ENCODE data around the gene ARHGEF19. TPM values are rescaled to one million over a fixed set of nuclear protein-coding genes. Genes with fewer than 3 reads are reported as not detected.

Gene ARHGEF19
- total and polyA plus RNA-seq, 2 of the 13 experiments (the other 11 are each of a cell fraction or from before 2014, with no cell fraction given): 1.7 to 1.8 TPM

DNA sequence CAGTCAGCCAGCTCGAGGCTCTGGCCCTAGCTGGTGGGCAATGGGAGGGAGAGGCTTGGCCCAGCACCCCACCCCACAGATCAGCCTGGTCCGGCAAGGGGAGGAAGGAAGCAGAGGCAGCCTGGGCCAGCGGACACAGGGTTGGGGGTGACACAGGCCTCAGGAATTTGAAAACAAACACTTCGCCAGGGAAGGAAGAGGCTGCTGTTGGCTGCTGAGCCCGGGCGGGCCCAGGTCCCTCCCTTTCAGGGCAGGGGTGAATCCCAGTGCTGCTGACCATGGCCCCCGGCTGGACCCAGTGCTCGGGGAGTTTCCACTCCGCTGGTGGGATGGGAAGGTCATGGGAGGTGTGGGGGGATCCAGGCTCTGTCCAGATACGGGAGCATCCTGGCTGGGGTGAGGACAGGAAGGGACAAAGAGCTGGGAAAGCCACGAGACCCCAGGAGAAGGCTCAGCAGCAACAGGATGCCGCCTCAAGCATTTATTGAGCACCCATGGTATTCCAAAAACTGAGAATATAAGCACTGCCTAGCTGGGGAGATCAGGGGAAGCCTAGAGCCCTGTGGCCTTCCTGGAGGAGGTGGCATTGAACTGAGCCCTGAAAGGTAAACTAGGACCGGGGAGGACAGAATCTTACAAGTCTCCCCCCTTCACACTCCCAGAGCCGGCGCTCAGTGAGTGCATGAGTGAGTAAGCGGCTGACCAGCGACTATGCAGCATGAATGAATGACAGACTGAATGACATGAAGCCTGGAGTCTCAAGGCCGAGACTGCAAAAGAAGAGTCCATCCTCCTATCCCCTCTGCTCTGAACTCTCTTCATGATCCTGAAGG is 30.3 kb downstream of the ARHGEF19 start (continued):
- TF ChIP-seq ZIK1 (CRISPR knock-in tag; IDR thresholded peaks at IDR 0.05; ENCODE audit: borderline replicate concordance, low read depth) (no peak), ZNF547 (CRISPR knock-in tag; IDR thresholded peaks at IDR 0.05) (no peak), ZSCAN21 (CRISPR knock-in tag; IDR thresholded peaks at IDR 0.05; ENCODE audit: borderline replicate concordance) (peak; percentile 60; the same call in 1 of the 2 replicates), ZNF33B (CRISPR knock-in tag; IDR thresholded peaks at IDR 0.05) (no peak; the same call in 1 of the 2 replicates), ZNF563 (CRISPR knock-in tag; IDR thresholded peaks at IDR 0.05) (peak; percentile 61; the same call in 1 of the 2 replicates)
- TF ChIP-seq, protein P1, sequence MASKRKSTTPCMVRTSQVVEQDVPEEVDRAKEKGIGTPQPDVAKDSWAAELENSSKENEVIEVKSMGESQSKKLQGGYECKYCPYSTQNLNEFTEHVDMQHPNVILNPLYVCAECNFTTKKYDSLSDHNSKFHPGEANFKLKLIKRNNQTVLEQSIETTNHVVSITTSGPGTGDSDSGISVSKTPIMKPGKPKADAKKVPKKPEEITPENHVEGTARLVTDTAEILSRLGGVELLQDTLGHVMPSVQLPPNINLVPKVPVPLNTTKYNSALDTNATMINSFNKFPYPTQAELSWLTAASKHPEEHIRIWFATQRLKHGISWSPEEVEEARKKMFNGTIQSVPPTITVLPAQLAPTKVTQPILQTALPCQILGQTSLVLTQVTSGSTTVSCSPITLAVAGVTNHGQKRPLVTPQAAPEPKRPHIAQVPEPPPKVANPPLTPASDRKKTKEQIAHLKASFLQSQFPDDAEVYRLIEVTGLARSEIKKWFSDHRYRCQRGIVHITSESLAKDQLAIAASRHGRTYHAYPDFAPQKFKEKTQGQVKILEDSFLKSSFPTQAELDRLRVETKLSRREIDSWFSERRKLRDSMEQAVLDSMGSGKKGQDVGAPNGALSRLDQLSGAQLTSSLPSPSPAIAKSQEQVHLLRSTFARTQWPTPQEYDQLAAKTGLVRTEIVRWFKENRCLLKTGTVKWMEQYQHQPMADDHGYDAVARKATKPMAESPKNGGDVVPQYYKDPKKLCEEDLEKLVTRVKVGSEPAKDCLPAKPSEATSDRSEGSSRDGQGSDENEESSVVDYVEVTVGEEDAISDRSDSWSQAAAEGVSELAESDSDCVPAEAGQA (IDR thresholded peaks at IDR 0.05; ENCODE audit: low read depth): 0 out of 2 replicates have a peak, but pooled peaks have one; percentile 19
- TF ChIP-seq, protein P1 (CRISPR knock-in tag; IDR thresholded peaks at IDR 0.05; ENCODE audit: borderline replicate concordance): no peak
- TF ChIP-seq, protein P2, sequence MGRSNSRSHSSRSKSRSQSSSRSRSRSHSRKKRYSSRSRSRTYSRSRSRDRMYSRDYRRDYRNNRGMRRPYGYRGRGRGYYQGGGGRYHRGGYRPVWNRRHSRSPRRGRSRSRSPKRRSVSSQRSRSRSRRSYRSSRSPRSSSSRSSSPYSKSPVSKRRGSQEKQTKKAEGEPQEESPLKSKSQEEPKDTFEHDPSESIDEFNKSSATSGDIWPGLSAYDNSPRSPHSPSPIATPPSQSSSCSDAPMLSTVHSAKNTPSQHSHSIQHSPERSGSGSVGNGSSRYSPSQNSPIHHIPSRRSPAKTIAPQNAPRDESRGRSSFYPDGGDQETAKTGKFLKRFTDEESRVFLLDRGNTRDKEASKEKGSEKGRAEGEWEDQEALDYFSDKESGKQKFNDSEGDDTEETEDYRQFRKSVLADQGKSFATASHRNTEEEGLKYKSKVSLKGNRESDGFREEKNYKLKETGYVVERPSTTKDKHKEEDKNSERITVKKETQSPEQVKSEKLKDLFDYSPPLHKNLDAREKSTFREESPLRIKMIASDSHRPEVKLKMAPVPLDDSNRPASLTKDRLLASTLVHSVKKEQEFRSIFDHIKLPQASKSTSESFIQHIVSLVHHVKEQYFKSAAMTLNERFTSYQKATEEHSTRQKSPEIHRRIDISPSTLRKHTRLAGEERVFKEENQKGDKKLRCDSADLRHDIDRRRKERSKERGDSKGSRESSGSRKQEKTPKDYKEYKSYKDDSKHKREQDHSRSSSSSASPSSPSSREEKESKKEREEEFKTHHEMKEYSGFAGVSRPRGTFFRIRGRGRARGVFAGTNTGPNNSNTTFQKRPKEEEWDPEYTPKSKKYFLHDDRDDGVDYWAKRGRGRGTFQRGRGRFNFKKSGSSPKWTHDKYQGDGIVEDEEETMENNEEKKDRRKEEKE (IDR thresholded peaks at IDR 0.05): no peak
- TF ChIP-seq, protein P3, sequence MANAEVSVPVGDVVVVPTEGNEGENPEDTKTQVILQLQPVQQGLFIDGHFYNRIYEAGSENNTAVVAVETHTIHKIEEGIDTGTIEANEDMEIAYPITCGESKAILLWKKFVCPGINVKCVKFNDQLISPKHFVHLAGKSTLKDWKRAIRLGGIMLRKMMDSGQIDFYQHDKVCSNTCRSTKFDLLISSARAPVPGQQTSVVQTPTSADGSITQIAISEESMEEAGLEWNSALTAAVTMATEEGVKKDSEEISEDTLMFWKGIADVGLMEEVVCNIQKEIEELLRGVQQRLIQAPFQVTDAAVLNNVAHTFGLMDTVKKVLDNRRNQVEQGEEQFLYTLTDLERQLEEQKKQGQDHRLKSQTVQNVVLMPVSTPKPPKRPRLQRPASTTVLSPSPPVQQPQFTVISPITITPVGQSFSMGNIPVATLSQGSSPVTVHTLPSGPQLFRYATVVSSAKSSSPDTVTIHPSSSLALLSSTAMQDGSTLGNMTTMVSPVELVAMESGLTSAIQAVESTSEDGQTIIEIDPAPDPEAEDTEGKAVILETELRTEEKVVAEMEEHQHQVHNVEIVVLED (CRISPR knock-in tag; IDR thresholded peaks at IDR 0.05; ENCODE audit: borderline replicate concordance): no peak; the same call in 1 of the 2 replicates
- TF ChIP-seq, protein P4, sequence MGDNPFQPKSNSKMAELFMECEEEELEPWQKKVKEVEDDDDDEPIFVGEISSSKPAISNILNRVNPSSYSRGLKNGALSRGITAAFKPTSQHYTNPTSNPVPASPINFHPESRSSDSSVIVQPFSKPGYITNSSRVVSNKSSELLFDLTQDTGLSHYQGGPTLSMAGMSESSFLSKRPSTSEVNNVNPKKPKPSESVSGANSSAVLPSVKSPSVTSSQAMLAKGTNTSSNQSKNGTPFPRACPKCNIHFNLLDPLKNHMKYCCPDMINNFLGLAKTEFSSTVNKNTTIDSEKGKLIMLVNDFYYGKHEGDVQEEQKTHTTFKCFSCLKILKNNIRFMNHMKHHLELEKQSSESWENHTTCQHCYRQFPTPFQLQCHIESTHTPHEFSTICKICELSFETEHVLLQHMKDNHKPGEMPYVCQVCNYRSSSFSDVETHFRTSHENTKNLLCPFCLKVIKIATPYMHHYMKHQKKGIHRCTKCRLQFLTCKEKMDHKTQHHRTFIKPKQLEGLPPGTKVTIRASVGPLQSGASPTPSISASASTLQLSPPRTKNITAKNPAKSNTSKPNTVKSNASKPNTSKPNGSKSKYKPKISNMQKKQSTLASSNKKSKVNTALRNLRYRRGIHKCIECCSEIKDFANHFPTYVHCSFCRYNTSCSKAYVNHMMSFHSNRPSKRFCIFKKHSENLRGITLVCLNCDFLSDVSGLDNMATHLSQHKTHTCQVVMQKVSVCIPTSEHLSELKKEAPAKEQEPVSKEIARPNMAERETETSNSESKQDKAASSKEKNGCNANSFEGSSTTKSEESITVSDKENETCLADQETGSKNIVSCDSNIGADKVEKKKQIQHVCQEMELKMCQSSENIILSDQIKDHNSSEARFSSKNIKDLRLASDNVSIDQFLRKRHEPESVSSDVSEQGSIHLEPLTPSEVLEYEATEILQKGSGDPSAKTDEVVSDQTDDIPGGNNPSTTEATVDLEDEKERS (CRISPR knock-in tag; IDR thresholded peaks at IDR 0.05): no peak
- TF ChIP-seq, protein P5, sequence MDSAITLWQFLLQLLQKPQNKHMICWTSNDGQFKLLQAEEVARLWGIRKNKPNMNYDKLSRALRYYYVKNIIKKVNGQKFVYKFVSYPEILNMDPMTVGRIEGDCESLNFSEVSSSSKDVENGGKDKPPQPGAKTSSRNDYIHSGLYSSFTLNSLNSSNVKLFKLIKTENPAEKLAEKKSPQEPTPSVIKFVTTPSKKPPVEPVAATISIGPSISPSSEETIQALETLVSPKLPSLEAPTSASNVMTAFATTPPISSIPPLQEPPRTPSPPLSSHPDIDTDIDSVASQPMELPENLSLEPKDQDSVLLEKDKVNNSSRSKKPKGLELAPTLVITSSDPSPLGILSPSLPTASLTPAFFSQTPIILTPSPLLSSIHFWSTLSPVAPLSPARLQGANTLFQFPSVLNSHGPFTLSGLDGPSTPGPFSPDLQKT (CRISPR knock-in tag; IDR thresholded peaks at IDR 0.05; ENCODE audit: borderline replicate concordance): no peak

Measured in HepG2 (cell line).